Naive thymus-derived CD8-positive, alpha-beta T cell (primary cell): Measurements from ENCODE around the gene JARID2. TPM values are rescaled to one million over a fixed set of nuclear protein-coding genes. Genes with fewer than 3 reads are reported as not detected.
"Not testable (repeated sequence)": the region's sequence is repeated elsewhere in the genome, so short reads cannot be mapped to it uniquely, and the experiment has no call there.

ENCODE experiments used
- ATAC-seq, 2 donors: fragments of 150-1000 bp; cut with Tn5 transposase in 1 of 2; sonication (Bioruptor Pico), chemical (Tn5 transposase) in 1 of 2; 1 replicate in 1 of 2; 2 replicates in 1 of 2; pipeline ENCODE4 v1.10.0; 2021; ENCODE audit warnings: mild to moderate bottlenecking in 2 of 2, moderate library complexity in 2 of 2
- POLR2A ChIA-PET: fragments of 350-600 bp; sonication (Branson Sonifier 250); formaldehyde crosslinking; loops from one replicate; lab custom pipeline; 2021; ENCODE audit warnings: antibody characterized with exemption; lab: Charles Lee
- DNase-seq, 10 donors: peaks; one replicate each; pipeline versions ENCODE4 v3.0.0 to v3.0.0-alpha.2; 2020 to 2022
- H3K27ac Mint-ChIP-seq, 10 donors: one replicate each; pipeline ENCODE4 v1.8.0; 2020 to 2022; ENCODE audit warnings: mild to moderate bottlenecking in 10 of 10, mixed read lengths in 10 of 10, moderate library complexity in 4 of 10, inconsistent platforms in 1 of 10
- H3K27me3 Mint-ChIP-seq, 5 donors: one replicate each; pipeline ENCODE4 v1.8.0; 2021 to 2022; ENCODE audit warnings: mixed read lengths in 5 of 5
- H3K36me3 Mint-ChIP-seq, 3 donors: one replicate each; pipeline ENCODE4 v1.8.0; 2020 to 2022; ENCODE audit warnings: mixed read lengths in 3 of 3, mild to moderate bottlenecking in 2 of 3, inconsistent platforms in 1 of 3
- H3K4me1 Mint-ChIP-seq, 4 donors: one replicate each; pipeline ENCODE4 v1.8.0; 2021 to 2022; ENCODE audit warnings: mixed read lengths in 4 of 4
- H3K4me3 Mint-ChIP-seq, 10 donors: one replicate each; pipeline ENCODE4 v1.8.0; 2020 to 2022; ENCODE audit warnings: mild to moderate bottlenecking in 10 of 10, mixed read lengths in 10 of 10, moderate library complexity in 6 of 10, inconsistent platforms in 1 of 10
- H3K9me3 Mint-ChIP-seq, 9 donors: one replicate each; pipeline ENCODE4 v1.8.0; 2020 to 2022; ENCODE audit warnings: mixed read lengths in 9 of 9, mild to moderate bottlenecking in 3 of 9, inconsistent platforms in 1 of 9, moderate library complexity in 1 of 9
- polyA plus RNA-seq, 3 donors: library from polyadenylated mRNA; unstranded; fragments of 300-500 nt; fragmentation: Illumina TruSeq; gene quantifications; one replicate each; pipeline ENCODE4 v1.2.3, GENCODE V29; 2021
- total RNA-seq, 8 experiments: library from RNA in 2 of 8; stranded (reverse) in 2 of 8; gene quantifications; one replicate each; pipeline ENCODE4 v1.2.3 and lab custom pipeline; 2021 to 2026

The JARID2 gene
- total and polyA plus RNA-seq, 5 experiments from 2014 or later = 7.6 to 23.5 (median 11.8) TPM

GRCh38 chr6:15296735-15297134 is 50.9 kb downstream of the JARID2 start:
- peak overlapping the region in 9 of 10 donors; percentile 29 to 65 (median 50) for H3K4me3 Mint-ChIP-seq
- peaks cover 51 to 88% (median 81%) of the 10 kb centered on the region in 4 donors for H3K4me1 Mint-ChIP-seq
- ATAC-seq (peak; percentile 43 to 56), DNase-seq (no peak)
- no peaks in the 10 kb centered on the region for H3K27me3 Mint-ChIP-seq
- peak overlapping the region; percentile 62 to 89 (median 80) for H3K27ac Mint-ChIP-seq
- H3K9me3 Mint-ChIP-seq = no peaks in the 10 kb centered on the region
- peaks cover 0 to 8% (median 2%) of the 10 kb centered on the region in 3 donors for H3K36me3 Mint-ChIP-seq
- POLR2A ChIA-PET = no interaction called here

GRCh38 chr6:15297167-15297566 is 51.3 kb downstream of the JARID2 start:
- H3K4me1 Mint-ChIP-seq = peaks cover 52 to 89% (median 83%) of the 10 kb centered on the region in 4 donors
- H3K4me3 Mint-ChIP-seq = peak overlapping the region in 1 of 10 donors; percentile 51
- H3K27me3 Mint-ChIP-seq, POLR2A ChIA-PET, ATAC-seq, DNase-seq, H3K9me3 Mint-ChIP-seq: not testable (repeated sequence)
- H3K27ac Mint-ChIP-seq = peak overlapping the region in 2 of 10 donors; percentile 81 to 86
- H3K36me3 Mint-ChIP-seq = peaks cover 0 to 13% (median 2%) of the 10 kb centered on the region in 3 donors

DNA sequence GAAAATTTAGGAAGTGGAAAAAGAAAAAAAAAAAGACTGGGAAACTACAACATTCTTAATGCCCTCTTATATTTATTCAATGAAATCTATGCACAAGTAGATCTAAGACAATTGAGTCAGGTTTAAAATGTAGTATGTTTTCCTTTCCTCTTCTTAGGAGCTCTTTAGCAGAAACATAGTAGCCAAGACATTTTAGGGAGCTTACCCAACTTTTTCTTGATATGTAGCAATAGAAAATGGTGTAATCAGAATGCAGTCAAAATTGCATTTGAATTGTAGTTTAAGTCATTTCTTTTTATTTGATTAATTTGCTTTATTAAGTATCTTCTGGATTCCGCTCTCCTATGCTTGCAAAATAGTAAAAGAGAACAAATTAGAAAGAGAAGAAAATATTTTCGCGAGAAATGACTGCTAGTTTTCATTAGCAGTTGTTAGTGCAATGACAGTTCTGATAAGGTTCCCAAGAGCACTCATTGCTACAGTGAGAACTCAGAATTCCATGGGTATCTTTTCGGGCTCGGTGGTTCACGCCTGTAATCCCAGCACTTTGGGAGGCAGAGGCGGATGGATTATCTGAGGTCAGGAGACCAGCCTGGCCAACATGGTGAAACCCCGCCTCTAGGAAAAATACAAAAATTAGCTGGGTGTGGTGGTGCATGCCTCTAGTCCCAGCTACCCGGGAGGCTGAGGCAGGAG is 52.2 kb downstream of the JARID2 start:
- POLR2A ChIA-PET = no interaction called here
- Mint-ChIP-seq H3K27ac (peak overlapping the region in 7 of 10 donors; percentile 15 to 75 (median 43)), H3K9me3 (no peaks in the 10 kb centered on the region), H3K36me3 (peaks cover 0 to 10% (median 0%) of the 10 kb centered on the region in 3 donors), H3K4me1 (peaks cover 49 to 87% (median 77%) of the 10 kb centered on the region in 4 donors), H3K4me3 (peak overlapping the region in 1 of 10 donors; percentile 49), H3K27me3 (no peaks in the 10 kb centered on the region)
- DNase-seq = no peak
- ATAC-seq = no peak

- DNase-seq (peak in 7 of 10 donors; percentile 10 to 68 (median 29)), ATAC-seq (peak; percentile 69 to 83)
- Mint-ChIP-seq H3K4me3 (peak overlapping the region in 9 of 10 donors; percentile 35 to 76 (median 58)), H3K27ac (peak overlapping the region; percentile 16 to 85 (median 64)), H3K9me3 (no peaks in the 10 kb centered on the region), H3K27me3 (no peaks in the 10 kb centered on the region), H3K4me1 (peaks cover 49 to 86% (median 76%) of the 10 kb centered on the region in 4 donors), H3K36me3 (peaks cover 0 to 9% (median 0%) of the 10 kb centered on the region in 3 donors)
- POLR2A ChIA-PET = interaction anchor here (0.6 kb wide), 1 partner anchor 1170 kb away, joined by 3 read pairs; no protein-coding TSS in a partner anchor
Measured at GRCh38 chr6:15299430-15300131, 53.7 kb downstream of the JARID2 start.

GRCh38 chr6:15301179-15302006 is 55.5 kb downstream of the JARID2 start:
- H3K4me1 Mint-ChIP-seq = peaks cover 50 to 91% (median 82%) of the 10 kb centered on the region in 4 donors
- peak overlapping the region in 3 of 10 donors; percentile 2 to 85 (median 34) for H3K27ac Mint-ChIP-seq
- H3K4me3 Mint-ChIP-seq = no peak overlapping the region
- no peak for ATAC-seq
- peaks cover 0 to 9% (median 0%) of the 10 kb centered on the region in 3 donors for H3K36me3 Mint-ChIP-seq
- POLR2A ChIA-PET = no interaction called here
- H3K9me3 Mint-ChIP-seq = no peaks in the 10 kb centered on the region
- DNase-seq = no peak
- H3K27me3 Mint-ChIP-seq = no peaks in the 10 kb centered on the region

- ATAC-seq (no peak), DNase-seq (no peak)
- Mint-ChIP-seq H3K9me3 (no peaks in the 10 kb centered on the region), H3K27me3 (no peaks in the 10 kb centered on the region), H3K27ac (peak overlapping the region in 6 of 10 donors; percentile 2 to 67 (median 35)), H3K4me3 (no peak overlapping the region), H3K4me1 (peaks cover 46 to 88% (median 78%) of the 10 kb centered on the region in 4 donors), H3K36me3 (peaks cover 0 to 9% (median 0%) of the 10 kb centered on the region in 3 donors)
- POLR2A ChIA-PET = no interaction called here
Measured at GRCh38 chr6:15303162-15303919, 57.5 kb downstream of the JARID2 start.

DNA sequence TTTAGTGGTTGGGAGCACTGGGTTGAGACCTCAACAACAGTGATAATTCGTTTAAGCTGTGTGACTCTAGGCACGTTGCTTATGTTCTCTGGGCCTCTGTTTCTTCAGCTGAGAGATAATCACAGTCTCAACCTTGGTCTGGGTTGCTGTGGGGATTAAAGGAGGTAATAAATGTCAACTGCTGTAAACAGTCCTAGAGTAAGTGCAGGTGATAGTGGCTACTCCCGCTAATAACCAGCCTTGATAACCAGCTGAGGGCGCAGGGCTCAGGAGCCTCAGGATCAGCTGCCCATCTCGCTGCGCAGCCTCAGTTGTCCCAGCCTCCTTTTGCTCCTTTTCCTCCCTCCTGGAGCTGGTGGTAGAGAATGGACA is 58.0 kb downstream of the JARID2 start:
- DNase-seq (no peak), ATAC-seq (no peak)
- peaks cover 49 to 90% (median 79%) of the 10 kb centered on the region in 4 donors for H3K4me1 Mint-ChIP-seq
- no peaks in the 10 kb centered on the region for H3K9me3 Mint-ChIP-seq
- no peak overlapping the region for H3K4me3 Mint-ChIP-seq
- H3K27me3 Mint-ChIP-seq = no peaks in the 10 kb centered on the region
- peaks cover 0 to 9% (median 0%) of the 10 kb centered on the region in 3 donors for H3K36me3 Mint-ChIP-seq
- peak overlapping the region in 5 of 10 donors; percentile 2 to 53 (median 26) for H3K27ac Mint-ChIP-seq
- POLR2A ChIA-PET = no interaction called here

DNA sequence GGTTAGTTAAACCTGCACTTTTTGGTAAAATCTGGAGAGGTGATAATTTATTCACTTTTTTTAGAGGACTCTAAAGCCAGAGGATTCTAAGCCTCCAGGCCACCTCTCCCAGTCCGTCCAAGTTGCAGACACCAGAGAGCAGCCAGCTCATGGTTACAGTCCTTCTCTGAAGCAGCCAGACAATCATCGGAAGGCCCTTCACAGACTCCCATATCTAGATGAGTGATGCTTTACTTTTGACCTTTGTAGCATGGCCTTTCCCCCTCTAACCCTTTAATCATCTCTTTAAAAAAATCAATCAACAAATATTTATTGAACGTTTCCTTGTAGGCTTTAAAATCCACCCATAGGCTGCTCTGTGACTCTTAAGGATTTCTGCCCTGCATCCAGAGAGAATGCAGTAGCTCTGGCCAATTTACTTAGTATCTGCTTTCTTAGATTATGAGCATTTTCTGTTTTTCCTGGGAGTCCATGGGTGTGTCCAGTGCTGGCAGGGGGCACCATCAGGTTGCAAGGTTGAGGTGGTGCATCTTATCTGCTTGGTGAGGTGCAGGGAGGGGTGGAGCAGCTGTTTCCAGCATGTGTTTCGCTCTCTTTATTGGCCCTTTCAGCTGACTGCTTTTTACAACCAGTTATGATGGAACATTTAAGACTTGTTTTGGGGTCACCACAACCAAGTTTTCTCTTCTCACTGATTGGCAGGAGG is 58.6 kb downstream of the JARID2 start:
- H3K4me3 Mint-ChIP-seq = peak overlapping the region in 7 of 10 donors; percentile 1 to 64 (median 46)
- no peak for ATAC-seq
- H3K27ac Mint-ChIP-seq = peak overlapping the region in 8 of 10 donors; percentile 51 to 89 (median 75)
- H3K9me3 Mint-ChIP-seq = no peaks in the 10 kb centered on the region
- POLR2A ChIA-PET = interaction anchor here (0.6 kb wide), 1 partner anchor 124 kb away, joined by 3 read pairs; no protein-coding TSS in a partner anchor
- H3K4me1 Mint-ChIP-seq = peaks cover 48 to 89% (median 79%) of the 10 kb centered on the region in 4 donors
- H3K36me3 Mint-ChIP-seq = peaks cover 0 to 9% (median 0%) of the 10 kb centered on the region in 3 donors
- DNase-seq = no peak
- no peaks in the 10 kb centered on the region for H3K27me3 Mint-ChIP-seq

DNA sequence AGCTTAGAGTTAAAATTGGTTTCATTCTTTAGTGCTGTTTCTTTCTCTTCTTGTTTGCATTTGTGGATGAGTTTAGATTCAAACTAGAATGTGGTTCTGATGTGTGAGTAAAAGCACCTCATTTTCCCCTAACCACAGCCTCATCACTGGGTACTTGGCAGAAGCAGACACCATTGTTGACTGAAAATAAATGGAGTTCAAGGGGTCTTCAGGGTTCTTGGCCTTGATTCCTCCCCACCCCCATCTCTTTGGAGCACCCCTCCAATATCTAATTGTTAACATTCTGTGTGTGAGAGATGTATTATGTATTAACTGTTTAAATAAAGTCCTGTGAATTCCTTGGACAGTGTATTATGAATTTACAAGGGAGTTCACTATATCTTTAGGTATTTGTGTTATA is 59.6 kb downstream of the JARID2 start:
- DNase-seq (no peak), ATAC-seq (peak; percentile 50 to 61)
- H3K27me3 Mint-ChIP-seq = no peaks in the 10 kb centered on the region
- no peaks in the 10 kb centered on the region for H3K9me3 Mint-ChIP-seq
- H3K4me3 Mint-ChIP-seq = peak overlapping the region in 8 of 10 donors; percentile 26 to 57 (median 44)
- H3K36me3 Mint-ChIP-seq = peaks cover 0 to 9% (median 0%) of the 10 kb centered on the region in 3 donors
- POLR2A ChIA-PET = interaction anchor here (0.6 kb wide), 1 partner anchor 123 kb away, joined by 3 read pairs; no protein-coding TSS in a partner anchor
- H3K4me1 Mint-ChIP-seq = peaks cover 42 to 89% (median 75%) of the 10 kb centered on the region in 4 donors
- H3K27ac Mint-ChIP-seq = peak overlapping the region in 9 of 10 donors; percentile 40 to 89 (median 77)

DNA sequence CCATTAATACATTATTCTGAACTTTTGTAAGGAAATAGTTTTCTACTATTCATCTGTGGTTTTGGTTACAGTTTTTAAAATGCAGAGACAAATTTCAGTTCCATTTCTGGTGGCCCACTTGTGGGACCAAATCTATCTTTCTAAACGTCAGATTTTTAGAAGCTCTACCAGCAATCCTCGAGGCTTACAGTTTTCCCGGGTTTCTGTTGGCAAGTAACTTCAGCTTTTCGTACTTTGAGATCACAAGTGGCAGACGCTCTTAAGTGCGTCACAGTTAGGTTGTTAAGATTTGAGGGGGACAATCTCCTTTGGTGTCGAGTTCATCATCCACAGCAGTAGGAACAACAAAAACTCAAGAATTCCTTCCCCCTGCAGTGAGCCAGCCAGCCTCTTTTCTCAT is 60.0 kb downstream of the JARID2 start:
- no peaks in the 10 kb centered on the region for H3K27me3 Mint-ChIP-seq
- peak overlapping the region in 6 of 10 donors; percentile 5 to 57 (median 35) for H3K4me3 Mint-ChIP-seq
- H3K36me3 Mint-ChIP-seq = peaks cover 0 to 9% (median 0%) of the 10 kb centered on the region in 3 donors
- DNase-seq (no peak), ATAC-seq (no peak)
- no peaks in the 10 kb centered on the region for H3K9me3 Mint-ChIP-seq
- peaks cover 38 to 89% (median 73%) of the 10 kb centered on the region in 4 donors for H3K4me1 Mint-ChIP-seq
- H3K27ac Mint-ChIP-seq = peak overlapping the region in 9 of 10 donors; percentile 6 to 89 (median 69)
- POLR2A ChIA-PET = interaction anchor here (0.7 kb wide), 2 partner anchors 15 to 104 kb away, joined by 7 to 8 read pairs; no protein-coding TSS in a partner anchor
